Left renal cortex interstitium (tissue), 4 donors: Measurements from ENCODE around the gene RGP1. TPM values are rescaled to one million over a fixed set of nuclear protein-coding genes. Genes with fewer than 3 reads are reported as not detected.
A peak's percentile ranks its signal among the peaks of the same experiment; 100 is the strongest.

Experiments used
- DNase-seq, 4 donors: peaks; one replicate each; pipeline ENCODE4 v3.0.0-alpha.2; 2013; ENCODE audit warnings: low read depth in 4 of 4, low spot score in 2 of 4, missing footprints in 1 of 4
- polyA plus RNA-seq, 4 donors: library from polyadenylated mRNA; unstranded; fragments of 120-200 nt; gene quantifications; one replicate each; pipeline ENCODE4 v1.2.1, GENCODE V29; 2013; ENCODE audit not compliant: insufficient read length in 4 of 4

RGP1 gene, protein sequence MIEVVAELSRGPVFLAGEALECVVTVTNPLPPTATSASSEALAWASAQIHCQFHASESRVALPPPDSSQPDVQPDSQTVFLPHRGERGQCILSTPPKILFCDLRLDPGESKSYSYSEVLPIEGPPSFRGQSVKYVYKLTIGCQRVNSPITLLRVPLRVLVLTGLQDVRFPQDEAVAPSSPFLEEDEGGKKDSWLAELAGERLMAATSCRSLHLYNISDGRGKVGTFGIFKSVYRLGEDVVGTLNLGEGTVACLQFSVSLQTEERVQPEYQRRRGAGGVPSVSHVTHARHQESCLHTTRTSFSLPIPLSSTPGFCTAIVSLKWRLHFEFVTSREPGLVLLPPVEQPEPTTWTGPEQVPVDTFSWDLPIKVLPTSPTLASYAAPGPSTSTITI
- polyA plus RNA-seq: 10 to 100 TPM; 26.0 to 31.0 (median 27.8) TPM

GRCh38 chr9:35748858-35749514 is at the start of gene RGP1, which contains the start of gene GBA2:
RGP1 (plus strand) TSS chr9:35749287; CDS start chr9:35749756, 469 bp downstream.
GBA2 (minus strand) TSS chr9:35749228; CDS start chr9:35748704, 524 bp downstream.
- peak in 1 of 4 donors; percentile 60 for DNase-seq

- DNase-seq: no peak
These were observed 49.1 kb upstream of the RGP1 start for GRCh38 chr9:35700031-35700430.

DNA sequence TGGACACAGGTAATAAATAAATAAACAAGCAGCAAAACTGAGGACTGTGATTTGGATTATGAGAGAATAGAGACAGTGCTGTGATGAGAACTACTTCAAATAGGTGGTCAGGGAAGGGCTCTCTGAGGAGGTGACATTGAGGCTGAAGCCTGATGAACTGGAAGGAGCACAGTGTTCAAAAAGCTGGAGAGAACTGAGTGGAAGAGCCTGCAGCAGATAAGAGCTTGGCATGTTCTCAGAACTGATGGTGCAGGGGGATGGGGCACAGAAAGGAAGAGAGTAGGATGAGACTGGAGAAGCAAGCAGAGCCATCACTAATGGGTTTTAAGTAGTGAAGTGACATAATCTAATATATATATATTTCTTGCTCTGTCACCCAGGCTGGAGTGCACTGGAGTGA is 48.1 kb upstream of the RGP1 start:
- no peak for DNase-seq

- no peak for DNase-seq
These were observed 46.4 kb upstream of the RGP1 start for GRCh38 chr9:35702696-35703095.

DNA sequence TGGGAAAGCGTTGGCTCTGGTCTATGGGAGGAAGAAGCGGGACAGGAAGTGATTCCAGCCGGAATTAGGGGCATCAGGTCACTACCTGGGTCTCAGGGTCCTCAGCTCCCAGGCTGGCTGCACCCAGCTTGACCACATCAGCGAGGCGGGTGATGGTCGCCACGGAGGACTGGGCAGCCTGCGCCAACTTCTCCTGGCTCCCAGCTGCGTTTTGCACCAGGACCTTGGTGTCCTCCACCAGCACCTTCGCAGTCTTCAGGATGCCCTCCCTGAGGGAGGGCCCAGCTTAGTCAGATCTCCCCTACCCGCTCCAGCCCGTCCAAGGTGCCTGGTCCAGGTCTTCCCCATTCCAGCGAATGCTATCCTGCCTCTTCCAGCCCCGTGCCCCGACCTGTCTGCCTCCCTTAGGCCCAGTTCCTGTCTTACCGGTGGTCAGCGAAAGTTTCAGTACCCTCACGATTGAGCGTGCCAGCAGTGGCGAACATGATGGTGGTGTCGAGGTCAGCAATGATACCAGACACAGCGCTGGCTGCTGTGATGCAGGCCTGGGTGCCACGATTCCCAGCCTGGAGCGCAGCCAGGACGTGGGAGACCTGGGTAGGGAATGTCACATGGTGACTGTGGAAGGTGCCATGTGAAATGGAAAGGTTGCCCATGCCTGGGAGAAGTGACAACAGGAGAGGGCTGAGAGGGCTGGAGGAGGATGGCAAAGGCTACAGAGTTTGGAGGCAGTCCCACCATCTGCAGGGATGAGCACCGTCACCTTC is 45.0 kb upstream of the RGP1 start:
- DNase-seq: no peak

DNA sequence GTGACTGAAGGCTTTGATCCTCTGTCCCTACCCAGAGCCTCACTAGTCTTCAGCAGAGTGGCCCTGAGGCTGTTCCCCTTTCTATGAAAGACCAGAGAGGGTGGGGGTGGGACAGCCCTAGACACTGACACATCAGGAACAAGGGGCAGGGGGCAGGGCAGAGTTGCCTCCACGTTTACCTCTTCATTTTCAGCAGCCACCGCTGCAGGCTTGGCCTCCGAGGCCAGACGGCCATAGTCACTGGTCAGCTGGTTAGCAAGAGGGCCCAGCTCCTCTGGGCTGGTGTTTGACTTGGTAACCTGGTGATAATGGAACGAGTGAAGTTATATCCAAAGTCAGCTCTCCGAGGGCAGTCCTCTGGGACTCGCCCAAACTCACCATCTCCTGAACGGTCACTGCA is 43.7 kb upstream of the RGP1 start:
- no peak for DNase-seq

GRCh38 chr9:35705836-35706430 is 43.2 kb upstream of the RGP1 start:
- no peak for DNase-seq

DNA sequence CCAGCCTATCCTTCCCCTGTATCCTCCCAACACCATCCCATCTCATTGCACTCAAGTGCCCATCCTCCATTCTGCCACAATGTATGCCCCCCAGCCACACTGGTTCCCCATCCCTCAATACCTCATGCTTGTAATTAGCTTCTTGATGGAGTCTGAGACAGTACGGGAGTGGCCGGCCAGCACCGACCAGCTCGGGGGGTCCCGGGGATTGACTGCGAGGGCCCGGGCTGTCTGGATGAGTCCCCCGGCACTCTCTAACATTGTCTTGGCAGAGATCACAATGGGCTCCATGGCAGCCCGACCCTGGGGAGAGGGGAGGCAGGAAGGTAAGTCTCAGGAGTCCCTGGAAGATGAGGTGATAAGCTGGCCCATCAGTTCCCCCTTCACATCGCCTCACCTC is 42.1 kb upstream of the RGP1 start:
- DNase-seq: no peak

DNA sequence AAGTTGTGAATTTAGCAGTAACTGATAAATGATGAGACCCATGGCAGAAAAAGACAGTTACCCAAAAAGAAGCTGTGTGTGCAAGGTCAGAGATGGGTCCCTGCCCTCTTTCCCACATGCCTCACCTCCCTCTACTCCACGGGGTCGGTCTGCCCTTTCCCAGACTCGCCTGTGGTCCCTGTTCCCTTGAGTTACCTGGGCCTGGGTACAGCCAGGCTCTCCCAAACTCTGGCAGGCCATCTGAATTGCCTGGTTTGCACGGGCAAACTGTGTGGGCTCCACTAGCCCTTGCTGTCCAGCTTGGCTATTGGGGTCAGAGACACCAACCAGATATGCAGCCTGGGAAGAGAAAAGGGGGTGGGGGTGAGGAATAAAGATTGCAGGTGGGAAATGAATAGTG is 40.9 kb upstream of the RGP1 start:
- no peak for DNase-seq

DNA sequence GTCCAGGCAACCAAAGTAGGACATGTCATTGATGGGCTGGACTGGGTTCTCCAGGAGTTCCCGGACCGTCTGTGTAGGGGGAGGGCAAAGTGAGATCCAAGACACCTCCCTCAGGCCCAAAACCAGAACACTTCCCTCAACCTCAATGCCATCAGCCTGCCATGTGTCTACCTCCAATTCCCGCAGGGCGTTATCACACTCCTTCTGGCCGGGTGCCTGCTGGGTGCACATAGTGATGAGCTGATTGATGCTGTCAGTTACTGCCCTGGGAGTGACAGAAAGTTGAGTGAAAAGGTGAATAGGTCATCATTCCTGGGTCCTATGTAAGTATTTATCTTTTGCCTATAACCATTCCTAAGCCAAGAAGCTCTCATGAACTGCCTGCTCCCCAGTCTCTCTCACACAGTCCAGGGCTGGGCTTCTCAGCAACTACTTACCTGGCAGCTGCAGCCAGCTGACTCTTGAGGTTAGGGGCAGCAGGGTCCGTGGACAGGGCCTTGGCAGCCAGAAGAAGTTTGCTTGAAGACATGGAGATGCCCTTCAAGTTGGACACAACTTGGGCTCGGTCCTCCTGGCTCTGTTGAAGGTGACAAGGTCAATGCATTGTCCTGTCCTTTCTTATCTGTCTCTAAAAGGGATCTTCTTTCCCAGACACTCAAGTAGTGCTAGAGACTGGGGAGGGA is 38.1 kb upstream of the RGP1 start:
- no peak for DNase-seq

- DNase-seq: no peak
These were observed 37.3 kb upstream of the RGP1 start for GRCh38 chr9:35711501-35712428.

- no peak for DNase-seq
These were observed 36.2 kb upstream of the RGP1 start for GRCh38 chr9:35712762-35713400.

DNA sequence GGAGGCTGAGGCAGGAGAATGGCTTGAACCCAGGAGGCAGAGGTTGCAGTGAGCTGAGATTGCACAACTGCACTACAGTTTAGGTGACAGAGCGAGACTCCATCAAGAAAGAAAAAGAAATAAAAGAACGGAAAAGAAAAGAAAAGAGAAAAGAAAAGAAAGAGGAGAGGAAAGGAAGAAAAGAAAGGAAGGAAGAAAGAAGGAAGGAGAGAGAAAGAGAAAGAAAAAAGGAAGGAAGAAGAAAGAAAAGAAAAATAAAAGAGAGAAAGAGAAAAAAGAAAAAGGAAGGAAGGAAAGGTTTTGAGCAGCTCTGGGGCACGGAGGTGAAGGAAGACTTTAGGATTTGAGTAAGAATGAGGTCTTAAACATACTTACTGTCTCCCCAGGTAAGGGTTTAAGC is 35.5 kb upstream of the RGP1 start:
- no peak for DNase-seq

GRCh38 chr9:35714123-35714522 is 35.0 kb upstream of the RGP1 start:
- DNase-seq: no peak

DNA sequence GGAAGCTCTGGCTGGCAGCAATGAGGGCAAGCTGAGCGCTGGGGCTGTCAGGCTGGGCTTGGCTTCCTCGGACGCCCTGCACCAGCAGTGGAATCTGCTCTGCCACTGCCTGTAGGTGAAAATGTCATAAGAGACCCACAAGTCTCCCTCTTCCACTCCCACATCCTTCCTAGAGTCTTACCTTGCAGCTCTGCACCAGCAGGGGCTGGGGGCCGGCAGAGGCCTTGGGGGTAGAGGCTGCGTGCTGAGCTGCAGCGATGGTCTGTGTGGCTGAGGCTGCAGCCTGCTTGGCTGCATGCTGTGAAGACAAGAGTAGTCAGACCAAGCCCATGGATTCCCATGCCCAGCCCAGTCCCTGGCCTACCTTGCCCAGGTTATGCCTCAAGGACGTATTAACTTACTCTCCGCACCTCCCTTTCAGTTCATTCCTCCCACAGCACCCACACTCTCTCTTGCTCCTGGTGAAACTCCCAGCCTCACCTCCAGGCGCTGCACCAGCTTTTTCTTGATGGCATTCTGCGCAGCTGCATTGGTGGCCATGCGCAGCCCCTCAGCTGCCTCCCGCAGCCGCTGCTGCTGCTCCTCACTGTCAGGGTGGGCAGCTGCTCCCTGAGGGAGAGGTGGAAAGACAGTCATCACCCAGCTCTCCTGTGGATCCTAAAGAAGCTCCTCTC is 34.4 kb upstream of the RGP1 start:
- DNase-seq: no peak

DNA sequence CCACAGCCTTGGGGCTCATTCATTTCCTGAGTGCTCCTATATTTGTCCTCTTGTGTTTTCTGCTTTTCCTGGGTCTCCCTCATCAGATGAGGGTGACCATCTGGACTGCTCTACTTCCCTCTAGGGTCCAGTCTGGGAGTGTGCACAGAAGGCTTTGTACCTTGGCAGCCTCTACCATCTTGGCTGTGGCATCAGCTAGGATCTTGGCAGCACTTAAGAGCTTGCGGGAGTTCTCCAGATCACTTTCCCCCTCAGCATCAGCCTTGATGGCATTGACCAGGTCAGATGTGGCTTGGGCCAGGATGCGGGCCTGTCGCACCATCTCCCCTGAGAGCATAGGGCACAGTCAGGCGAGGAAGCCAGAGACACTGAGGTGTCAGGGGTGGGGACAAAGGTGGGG is 32.9 kb upstream of the RGP1 start:
- DNase-seq: no peak

GRCh38 chr9:35717132-35717870 is 31.8 kb upstream of the RGP1 start:
- no peak for DNase-seq
